K562 (cell line): ENCODE results near the gene EIF2S1. TPM values are rescaled to one million over a fixed set of nuclear protein-coding genes. Genes with fewer than 3 reads are reported as not detected.

Source experiments
- CBX5 ChIP-seq: IDR thresholded peaks from 2 replicates; pipeline ENCODE4 v1.6.1; 2014; ENCODE audit warnings: low read depth, borderline replicate concordance
- E4F1 ChIP-seq: fragments of 250-450 bp; sonication (Bioruptor Pico); IDR thresholded peaks from 2 replicates; pipeline ENCODE4 v1.5.0; 2021; ENCODE audit warnings: mild to moderate bottlenecking, borderline replicate concordance
- FOXK2 ChIP-seq, 2 experiments: fragments of 450-650 bp; IDR thresholded peaks in 1 of 2; conservative IDR thresholded peaks in 1 of 2; 2 replicates each; pipeline ENCODE4 v1.6.1; 2016; ENCODE audit warnings: low read depth in 2 of 2, mild to moderate bottlenecking in 1 of 2
- GTF2A2 ChIP-seq: IDR thresholded peaks from 2 replicates; pipeline ENCODE4 v1.6.1; 2016; ENCODE audit warnings: mild to moderate bottlenecking, missing genetic modification characterization, missing compliant biosample characterization
- POLR2G ChIP-seq: fragments of 200-400 bp; formaldehyde crosslinking; IDR thresholded peaks from 2 replicates; pipeline ENCODE4 v1.6.1; 2017; ENCODE audit warnings: low read depth, mild to moderate bottlenecking, antibody characterized with exemption, low read length, moderate library complexity
- RBBP5 ChIP-seq: fragments of 200-600 bp; sonication (generic); IDR thresholded peaks from 2 replicates; pipeline ENCODE4 v1.6.1; 2012; ENCODE audit warnings: borderline replicate concordance, mild to moderate bottlenecking, low read length, control low read depth, inconsistent platforms; ENCODE audit not compliant: insufficient read depth, poor library complexity, severe bottlenecking
- RBM15 ChIP-seq: fragments of 200-400 bp; formaldehyde crosslinking; IDR thresholded peaks from 2 replicates; pipeline ENCODE4 v1.6.1; 2018; ENCODE audit warnings: mild to moderate bottlenecking, low read length, moderate library complexity; ENCODE audit not compliant: insufficient read depth
- SNRNP70 ChIP-seq: fragments of 200-400 bp; formaldehyde crosslinking; optimal IDR thresholded peaks from 2 replicates; pipeline ENCODE3; 2017; ENCODE audit warnings: low read depth, low read length
- SP2 ChIP-seq: IDR thresholded peaks from 2 replicates; pipeline ENCODE4 v1.6.1; 2011; ENCODE audit warnings: mild to moderate bottlenecking, low read depth, low read length, moderate library complexity; ENCODE audit not compliant: poor library complexity, severe bottlenecking; ENCODE audit errors: extremely low read depth
- TBL1XR1 ChIP-seq, 2 experiments: IDR thresholded peaks; 2 replicates each; pipeline ENCODE4 v1.6.1; 2012; ENCODE audit warnings: improper control_type of control experiment in 2 of 2, low read length in 2 of 2, mild to moderate bottlenecking in 1 of 2
- TBP ChIP-seq: optimal IDR thresholded peaks from 2 replicates; pipeline ENCODE3; 2011; ENCODE audit warnings: low read depth, low read length, improper control_type of control experiment
- UBTF ChIP-seq, 2 experiments: IDR thresholded peaks; 2 replicates each; pipeline ENCODE4 v1.6.1; 2012; ENCODE audit warnings: improper control_type of control experiment in 2 of 2, low read depth in 2 of 2, low read length in 2 of 2, borderline replicate concordance in 1 of 2
- ZBTB11 ChIP-seq, 3 experiments: fragments of 200-800 bp in 1 of 3; fragments of 250-450 bp in 1 of 3; fragments of 450-650 bp in 1 of 3; sonication (Bioruptor Pico) in 1 of 3; sonication (Bioruptor generic) in 1 of 3; formaldehyde crosslinking in 1 of 3; IDR thresholded peaks; 2 replicates each; pipeline versions ENCODE4 v1.6.1 to v1.8.0; 2016 to 2022; ENCODE audit warnings: mild to moderate bottlenecking in 2 of 3, missing genetic modification characterization in 2 of 3, missing compliant biosample characterization in 1 of 3, moderate library complexity in 1 of 3
- ZBTB7A ChIP-seq: IDR thresholded peaks from 2 replicates; pipeline ENCODE4 v1.6.1; 2011; ENCODE audit warnings: low read depth, mild to moderate bottlenecking, low read length, moderate library complexity, borderline replicate concordance; ENCODE audit not compliant: control insufficient read depth
- ZNF133 ChIP-seq: fragments of 250-450 bp; sonication (Bioruptor Pico); IDR thresholded peaks from 2 replicates; pipeline ENCODE4 v1.4.0; 2020; ENCODE audit warnings: mild to moderate bottlenecking
- polyA plus RNA-seq, 8 experiments: library from polyadenylated mRNA; depleted of rRNA in 4 of 8; stranded (reverse) in 5 of 8; unstranded in 3 of 8; fragments of >200 nt; fragmentation: Nextera tagmentation in 2 of 8; fragmentation: Illumina TruSeq in 1 of 8; extraction: Ambion mirVana in 2 of 8; extraction: Trizol in 1 of 8; gene quantifications; 2 replicates each; pipeline versions ENCODE4 v1.2.1 to v1.2.3, GENCODE V29; 2011 to 2014; ENCODE audit warnings: inconsistent platforms in 1 of 8, missing spikeins in 1 of 8
- total RNA-seq, 7 experiments: library from RNA; depleted of rRNA in 6 of 7; stranded (reverse); fragments of >200 nt in 6 of 7; fragmentation: Illumina TruSeq in 2 of 7; extraction: Trizol in 2 of 7; gene quantifications; 2 replicates each; pipeline versions ENCODE4 v1.2.1 to v1.2.3, GENCODE V29; 2011 to 2021; ENCODE audit warnings: low replicate concordance in 1 of 7
- TF ChIP-seq, protein P1 (sequence below): fragments of 450-650 bp; formaldehyde crosslinking; IDR thresholded peaks from 2 replicates; pipeline ENCODE4 v1.4.0; 2020; ENCODE audit warnings: mild to moderate bottlenecking, moderate library complexity

EIF2S1 gene
- total and polyA plus RNA-seq, 9 of the 15 experiments (the other 6 are each of a cell fraction or from before 2014, with no cell fraction given), result 216 to 1,018 (median 332) TPM

GRCh38 chr14:67360470-67361206, 510 bp downstream of the EIF2S1 start (continued):
- TF ChIP-seq E4F1 (CRISPR knock-in tag) (no peak), SNRNP70 (no peak), CBX5 (no peak), ZBTB11 (CRISPR knock-in tag; IDR thresholded peaks at IDR 0.05) (no peak), FOXK2 (conservative IDR thresholded peaks at IDR 0.05 in 1 of 2, IDR thresholded peaks at IDR 0.05 in 1 of 2; ENCODE audit: low read depth in 2 of 2) (no peak), SP2 (no peak), TBP (no peak), RBM15 (no peak), GTF2A2 (no peak), RBBP5 (peak; percentile 33), POLR2G (peak; percentile 64), ZNF133 (CRISPR knock-in tag) (no peak), TBL1XR1 (IDR thresholded peaks at IDR 0.05; ENCODE audit: low read length in 2 of 2) (no peak), ZBTB7A (no peak), UBTF (IDR thresholded peaks at IDR 0.05; ENCODE audit: borderline replicate concordance in 1 of 2, low read depth in 2 of 2, low read length in 2 of 2) (0 out of 4 replicates have a peak, but pooled peaks of 1 of the 2 experiments have one; percentile 52)
- TF ChIP-seq, protein P1, sequence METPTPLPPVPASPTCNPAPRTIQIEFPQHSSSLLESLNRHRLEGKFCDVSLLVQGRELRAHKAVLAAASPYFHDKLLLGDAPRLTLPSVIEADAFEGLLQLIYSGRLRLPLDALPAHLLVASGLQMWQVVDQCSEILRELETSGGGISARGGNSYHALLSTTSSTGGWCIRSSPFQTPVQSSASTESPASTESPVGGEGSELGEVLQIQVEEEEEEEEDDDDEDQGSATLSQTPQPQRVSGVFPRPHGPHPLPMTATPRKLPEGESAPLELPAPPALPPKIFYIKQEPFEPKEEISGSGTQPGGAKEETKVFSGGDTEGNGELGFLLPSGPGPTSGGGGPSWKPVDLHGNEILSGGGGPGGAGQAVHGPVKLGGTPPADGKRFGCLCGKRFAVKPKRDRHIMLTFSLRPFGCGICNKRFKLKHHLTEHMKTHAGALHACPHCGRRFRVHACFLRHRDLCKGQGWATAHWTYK (CRISPR knock-in tag), result no peak
